ENCODE results near the gene FBXL7. TPM values are rescaled to one million over a fixed set of nuclear protein-coding genes. Genes with fewer than 3 reads are reported as not detected.

The FBXL7 gene
- polyA plus RNA-seq, 1 donor from 2014 or later = 0.24 TPM

- Histone ChIP-seq H3K4me3 (ENCODE audit: low read length) (no peak overlapping the region), H2AFZ (ENCODE audit: low read depth, low read length) (no peak overlapping the region), H3K9me2 (ENCODE audit: insufficient read depth, low read length) (no peaks in the 10 kb centered on the region), H3K4me2 (ENCODE audit: low read length) (no peak overlapping the region), H3K79me2 (replicated peaks; ENCODE audit: insufficient read depth, low read length) (peaks cover 3% of the 10 kb centered on the region), H3K9ac (ENCODE audit: low read length) (no peak overlapping the region), H3F3A (ENCODE audit: insufficient read depth, low read length, poor library complexity, severe bottlenecking) (no peaks in the 10 kb centered on the region), H3K27me3 (ENCODE audit: insufficient read depth, low read depth, low read length) (no peaks in the 10 kb centered on the region), H3K27ac (ENCODE audit: low read length) (no peak overlapping the region), H3K36me3 (ENCODE audit: insufficient read depth, low read length) (no peaks in the 10 kb centered on the region), H3K9me3 (ENCODE audit: low read length) (no peaks in the 10 kb centered on the region), H4K20me1 (ENCODE audit: insufficient read depth) (no peaks in the 10 kb centered on the region)
- TF ChIP-seq EZH2 (IDR thresholded peaks at IDR 0.05; ENCODE audit: borderline replicate concordance, insufficient read depth, low read length, poor library complexity, severe bottlenecking) = no peak
- no peak for TF ChIP-seq CTCF (IDR thresholded peaks at IDR 0.05; ENCODE audit: poor library complexity, severe bottlenecking)
- no peak for TF ChIP-seq TAF1 (IDR thresholded peaks at IDR 0.05; ENCODE audit: low read depth)
- TF ChIP-seq EP300 (conservative IDR thresholded peaks at IDR 0.05; ENCODE audit: poor library complexity, severe bottlenecking) = no peak
- TF ChIP-seq SMC3 (conservative IDR thresholded peaks at IDR 0.05; ENCODE audit: poor library complexity) = no peak
- TF ChIP-seq RAD21 (conservative IDR thresholded peaks at IDR 0.05) = no peak
Measured at GRCh38 chr5:15796096-15796495, 296.1 kb downstream of the FBXL7 start.

GRCh38 chr5:15796557-15796956 lies 296.6 kb downstream of the FBXL7 start:
- Histone ChIP-seq H3K36me3 (ENCODE audit: insufficient read depth, low read length) (no peaks in the 10 kb centered on the region), H3K4me2 (ENCODE audit: low read length) (no peak overlapping the region), H3K4me3 (ENCODE audit: low read length) (no peak overlapping the region), H3F3A (ENCODE audit: insufficient read depth, low read length, poor library complexity, severe bottlenecking) (no peaks in the 10 kb centered on the region), H3K27ac (ENCODE audit: low read length) (no peak overlapping the region), H3K9me3 (ENCODE audit: low read length) (no peaks in the 10 kb centered on the region), H2AFZ (ENCODE audit: low read depth, low read length) (no peak overlapping the region), H3K79me2 (replicated peaks; ENCODE audit: insufficient read depth, low read length) (peaks cover 3% of the 10 kb centered on the region), H4K20me1 (ENCODE audit: insufficient read depth) (no peaks in the 10 kb centered on the region), H3K9ac (ENCODE audit: low read length) (no peak overlapping the region), H3K9me2 (ENCODE audit: insufficient read depth, low read length) (no peaks in the 10 kb centered on the region), H3K27me3 (ENCODE audit: insufficient read depth, low read depth, low read length) (no peaks in the 10 kb centered on the region)
- TF ChIP-seq RAD21 (conservative IDR thresholded peaks at IDR 0.05) (no peak), SMC3 (conservative IDR thresholded peaks at IDR 0.05; ENCODE audit: poor library complexity) (no peak), EZH2 (IDR thresholded peaks at IDR 0.05; ENCODE audit: borderline replicate concordance, insufficient read depth, low read length, poor library complexity, severe bottlenecking) (no peak), REST (IDR thresholded peaks at IDR 0.05; ENCODE audit: borderline replicate concordance) (no peak), MXI1 (conservative IDR thresholded peaks at IDR 0.05; ENCODE audit: poor library complexity, severe bottlenecking) (no peak), EP300 (conservative IDR thresholded peaks at IDR 0.05; ENCODE audit: poor library complexity, severe bottlenecking) (no peak), TAF1 (IDR thresholded peaks at IDR 0.05; ENCODE audit: low read depth) (no peak), CTCF (IDR thresholded peaks at IDR 0.05; ENCODE audit: poor library complexity, severe bottlenecking) (no peak), POLR2AphosphoS5 (IDR thresholded peaks at IDR 0.05) (no peak)
